Measurements from ENCODE around the gene RHOH.

The RHOH gene

DNA sequence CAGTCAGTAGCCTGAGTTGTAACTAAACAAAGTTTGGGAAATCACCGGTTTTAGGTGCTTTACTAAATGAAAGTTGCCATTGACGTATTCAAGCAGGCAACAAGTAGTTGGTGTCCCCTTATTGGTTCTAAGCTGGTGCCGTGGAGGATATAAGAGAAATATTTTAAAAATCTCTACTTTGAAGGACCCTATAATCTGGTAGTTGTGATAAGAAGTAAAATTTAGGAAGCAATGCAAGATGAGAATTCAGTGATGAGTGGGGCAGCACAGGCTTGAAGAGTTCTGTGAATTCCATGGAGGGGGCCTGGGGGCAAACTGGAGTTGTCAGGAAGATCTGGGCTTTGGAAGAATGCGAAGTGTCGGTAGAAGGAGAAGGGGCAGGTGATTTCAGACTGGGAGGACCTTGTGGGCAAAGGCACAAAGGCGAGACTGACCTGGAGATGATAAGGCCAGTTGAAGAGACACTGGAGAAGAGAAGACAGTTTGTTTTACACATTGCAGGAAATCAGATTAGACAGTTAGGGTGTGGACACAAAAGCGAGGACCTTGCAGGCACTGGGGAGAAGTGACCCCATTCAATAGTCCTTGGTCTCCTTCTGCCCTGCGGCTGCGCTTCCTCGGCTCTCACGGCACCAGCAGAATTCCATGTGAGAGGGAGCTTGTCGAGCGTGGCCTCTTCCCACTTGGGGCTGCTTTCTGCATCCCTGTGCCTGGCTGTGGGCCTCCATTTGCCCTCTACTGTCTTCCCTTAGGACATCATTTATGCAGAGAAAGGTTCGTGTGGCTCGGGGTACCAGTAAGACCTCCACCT, 1.3 kb downstream of the RHOH start:
- DNase-seq (ENCODE audit: low read depth): no peak
- TF ChIP-seq, protein P1, sequence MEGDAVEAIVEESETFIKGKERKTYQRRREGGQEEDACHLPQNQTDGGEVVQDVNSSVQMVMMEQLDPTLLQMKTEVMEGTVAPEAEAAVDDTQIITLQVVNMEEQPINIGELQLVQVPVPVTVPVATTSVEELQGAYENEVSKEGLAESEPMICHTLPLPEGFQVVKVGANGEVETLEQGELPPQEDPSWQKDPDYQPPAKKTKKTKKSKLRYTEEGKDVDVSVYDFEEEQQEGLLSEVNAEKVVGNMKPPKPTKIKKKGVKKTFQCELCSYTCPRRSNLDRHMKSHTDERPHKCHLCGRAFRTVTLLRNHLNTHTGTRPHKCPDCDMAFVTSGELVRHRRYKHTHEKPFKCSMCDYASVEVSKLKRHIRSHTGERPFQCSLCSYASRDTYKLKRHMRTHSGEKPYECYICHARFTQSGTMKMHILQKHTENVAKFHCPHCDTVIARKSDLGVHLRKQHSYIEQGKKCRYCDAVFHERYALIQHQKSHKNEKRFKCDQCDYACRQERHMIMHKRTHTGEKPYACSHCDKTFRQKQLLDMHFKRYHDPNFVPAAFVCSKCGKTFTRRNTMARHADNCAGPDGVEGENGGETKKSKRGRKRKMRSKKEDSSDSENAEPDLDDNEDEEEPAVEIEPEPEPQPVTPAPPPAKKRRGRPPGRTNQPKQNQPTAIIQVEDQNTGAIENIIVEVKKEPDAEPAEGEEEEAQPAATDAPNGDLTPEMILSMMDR (IDR thresholded peaks at IDR 0.05; ENCODE audit: control insufficient read depth, insufficient read depth, low read depth, low read length, missing control alignments): no peak
- no peak overlapping the region for H3K4me3 ChIP-seq (ENCODE audit: control insufficient read depth, low read depth, low read length)

DNA sequence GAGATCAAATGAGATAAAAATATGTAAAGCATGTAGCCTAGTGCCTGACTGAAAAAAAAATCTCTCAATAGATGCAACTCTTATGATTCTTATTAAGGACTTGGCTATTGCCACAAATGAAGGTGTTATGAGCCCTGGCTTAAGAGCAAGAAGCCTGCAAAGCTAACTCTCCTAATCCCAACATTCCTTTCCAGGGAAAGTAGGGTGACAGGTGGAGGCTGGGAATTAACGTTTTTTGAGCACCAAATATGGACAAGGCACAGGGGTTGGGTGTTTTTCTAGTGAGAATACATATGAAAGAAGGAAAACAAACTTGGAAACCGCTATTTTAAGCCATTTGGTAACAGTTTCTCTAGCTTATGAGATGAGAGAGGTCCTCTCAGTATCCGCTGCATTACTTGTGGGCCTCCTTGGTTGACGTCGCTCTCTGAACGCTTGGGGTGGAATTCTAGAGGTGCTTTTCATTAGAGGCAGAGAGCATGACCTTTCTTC, 2.4 kb downstream of the RHOH start:
- no peak overlapping the region for H3K4me3 ChIP-seq (ENCODE audit: control insufficient read depth, low read depth, low read length)
- DNase-seq (ENCODE audit: low read depth): no peak
- TF ChIP-seq, protein P1 (IDR thresholded peaks at IDR 0.05; ENCODE audit: control insufficient read depth, insufficient read depth, low read depth, low read length, missing control alignments): no peak

DNA sequence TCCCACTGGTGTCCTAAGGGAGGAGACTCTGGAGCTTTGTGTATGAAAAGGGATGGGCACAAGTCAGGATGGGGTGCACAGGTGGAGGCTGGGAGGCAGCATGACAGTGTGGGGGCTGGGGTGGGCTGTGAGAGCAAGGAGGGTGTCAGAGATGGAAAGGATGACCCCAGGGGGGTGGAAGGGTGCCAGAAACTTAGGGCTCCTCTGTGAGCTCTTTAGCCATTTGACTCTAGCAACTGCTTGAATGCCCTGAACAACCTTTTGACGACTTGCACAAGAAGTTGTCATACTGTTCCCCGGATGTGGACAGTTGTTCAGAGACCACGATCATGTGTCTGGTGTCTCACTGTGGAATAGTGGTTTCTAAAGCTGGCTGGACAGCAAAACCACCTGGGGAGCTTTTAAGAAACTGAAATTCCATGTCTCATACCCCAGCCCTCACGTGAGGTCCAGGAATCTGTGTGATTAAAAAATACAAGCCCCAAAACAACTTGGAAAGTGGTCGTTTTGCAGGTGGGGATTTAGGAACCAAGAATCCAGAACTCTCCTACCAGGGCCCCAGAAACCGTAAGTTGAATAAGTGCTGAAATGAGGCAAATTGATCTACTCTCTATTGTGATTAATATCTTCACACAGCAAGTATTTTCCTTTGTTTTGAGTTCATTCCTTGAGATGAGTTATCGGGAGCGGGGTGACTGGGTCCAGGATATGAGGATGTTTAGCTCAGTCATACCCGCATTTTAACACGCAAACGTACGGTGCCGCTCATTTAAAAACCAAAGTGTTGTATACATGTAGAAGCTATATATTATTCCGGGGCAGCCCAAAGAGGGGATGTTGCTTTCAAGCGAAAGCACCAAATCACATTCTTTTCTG, 3.4 kb downstream of the RHOH start:
- no peak overlapping the region for H3K4me3 ChIP-seq (ENCODE audit: control insufficient read depth, low read depth, low read length)
- TF ChIP-seq, protein P1 (IDR thresholded peaks at IDR 0.05; ENCODE audit: control insufficient read depth, insufficient read depth, low read depth, low read length, missing control alignments): no peak
- DNase-seq (ENCODE audit: low read depth): no peak

DNA sequence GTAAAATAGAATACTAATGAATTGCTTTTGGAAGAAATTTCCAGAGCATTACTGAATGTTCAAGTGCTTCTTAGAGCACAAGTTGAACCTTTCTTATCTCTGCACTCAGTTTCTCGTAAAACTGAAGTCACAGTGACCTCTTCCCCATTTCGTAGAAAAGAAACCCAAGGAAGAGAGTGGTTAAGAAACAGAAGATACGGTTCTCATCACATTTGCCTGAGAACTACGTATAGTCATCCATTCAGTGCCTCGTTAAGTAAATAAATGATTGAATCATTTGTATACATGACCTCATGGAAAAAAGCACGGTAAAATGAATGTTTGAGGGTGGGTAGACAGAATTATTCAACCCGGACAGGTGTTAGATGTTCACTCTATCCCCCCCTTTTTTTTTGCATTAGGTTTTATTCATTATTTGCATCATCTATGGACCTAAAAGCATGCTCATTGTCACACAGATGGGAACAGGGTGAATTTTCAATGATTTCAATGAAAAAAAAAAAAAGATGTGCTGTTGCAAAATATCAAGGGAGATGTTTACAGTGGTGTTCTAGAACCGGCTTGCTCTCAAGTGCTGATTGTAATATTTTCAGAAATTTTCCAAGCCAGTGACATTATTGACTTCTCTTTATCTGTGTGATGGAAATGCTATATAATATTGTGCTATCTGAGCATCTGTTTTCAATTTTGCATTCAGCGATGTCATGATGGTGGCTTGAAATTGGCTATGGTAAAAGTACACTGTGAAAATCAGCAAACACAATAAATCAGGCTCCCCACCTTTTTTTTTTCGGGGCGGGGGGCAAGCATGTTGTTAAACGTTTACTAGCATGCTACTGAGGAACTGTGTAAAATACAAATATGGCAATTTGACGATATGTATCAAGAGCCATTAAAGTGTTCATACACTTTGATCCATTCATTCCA, 4.3 kb downstream of the RHOH start:
- H3K4me3 ChIP-seq (ENCODE audit: control insufficient read depth, low read depth, low read length): no peak overlapping the region
- DNase-seq (ENCODE audit: low read depth): no peak

DNA sequence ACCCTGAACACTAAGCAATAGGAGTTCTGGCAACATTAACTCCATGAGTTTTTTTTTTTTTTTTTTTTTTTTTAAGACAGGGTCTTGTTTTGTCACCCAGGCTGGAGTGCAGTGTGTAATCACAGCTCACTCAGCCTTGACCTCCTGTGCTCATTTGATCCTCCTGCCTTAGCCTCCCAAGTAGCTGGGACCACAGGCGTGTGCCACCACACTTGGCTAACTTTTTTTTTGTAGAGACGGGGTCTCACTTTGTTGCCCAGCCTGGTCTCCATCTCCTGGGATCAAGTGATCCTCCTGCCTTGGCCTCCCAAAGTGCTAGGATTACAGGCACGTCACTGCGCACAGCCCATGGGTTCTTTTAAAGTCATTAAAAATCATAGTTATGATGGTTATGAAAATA, 5.1 kb downstream of the RHOH start:
- DNase-seq (ENCODE audit: low read depth): no peak
- H3K4me3 ChIP-seq (ENCODE audit: control insufficient read depth, low read depth, low read length): no peak overlapping the region
- TF ChIP-seq, protein P1 (IDR thresholded peaks at IDR 0.05; ENCODE audit: control insufficient read depth, insufficient read depth, low read depth, low read length, missing control alignments): no peak

More for the DNA sequence above, 4.3 kb downstream of the RHOH start:
- TF ChIP-seq, protein P1 (IDR thresholded peaks at IDR 0.05; ENCODE audit: control insufficient read depth, insufficient read depth, low read depth, low read length, missing control alignments): no peak

DNA sequence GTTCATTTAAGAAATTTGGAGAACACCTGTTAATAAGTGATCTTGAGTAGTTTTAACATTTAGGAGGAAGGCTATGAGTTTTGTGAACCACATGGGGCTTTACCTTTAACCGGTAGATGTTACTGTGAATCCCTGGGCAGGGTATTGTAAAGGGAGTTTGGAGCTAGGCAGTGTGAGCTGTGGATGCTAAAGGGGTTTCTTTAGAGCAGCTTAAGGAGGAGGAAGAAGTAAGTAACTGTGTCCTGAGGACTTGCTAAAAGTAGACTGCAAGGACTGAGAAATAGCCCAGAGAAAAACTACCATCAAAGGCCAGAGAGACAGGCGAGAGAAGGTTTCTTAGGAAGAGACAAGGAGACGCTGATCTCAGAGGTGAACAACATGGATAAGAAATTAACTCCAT, 5.6 kb downstream of the RHOH start:
- DNase-seq (ENCODE audit: low read depth): no peak

More for the DNA sequence above, 5.6 kb downstream of the RHOH start:
- H3K4me3 ChIP-seq (ENCODE audit: control insufficient read depth, low read depth, low read length): no peak overlapping the region
- TF ChIP-seq, protein P1 (IDR thresholded peaks at IDR 0.05; ENCODE audit: control insufficient read depth, insufficient read depth, low read depth, low read length, missing control alignments): no peak

All from AG09309 (cell line).